GM12891 (cell line): Measurements from ENCODE around the gene EFNB1.

Source experiments
- POLR2A ChIP-seq: IDR thresholded peaks from 2 replicates; pipeline ENCODE4 v1.6.1; 2011; ENCODE audit warnings: low read depth, low read length, control low read depth
- POLR2AphosphoS5 ChIP-seq: IDR thresholded peaks from 2 replicates; pipeline ENCODE4 v1.6.1; 2011; ENCODE audit warnings: low read depth, low read length, control low read depth
- POU2F2 ChIP-seq: IDR thresholded peaks from 2 replicates; pipeline ENCODE4 v1.6.1; 2011; ENCODE audit warnings: low read depth, mild to moderate bottlenecking, control low read depth, low read length, moderate library complexity

- TF ChIP-seq POLR2A (no peak), POLR2AphosphoS5 (no peak), POU2F2 (no peak)
Observed at GRCh38 chrX:68883800-68884199, 55.0 kb downstream of the EFNB1 start.
